MCF 10A (cell line): ENCODE data around the gene GAS2L1. TPM values are rescaled to one million over a fixed set of nuclear protein-coding genes. Genes with fewer than 3 reads are reported as not detected.

Experiments
- BruUV-seq: library from RNA; stranded (reverse); fragments of 400-500 nt; replicated peaks from 2 replicates; lab custom pipeline; 2021; lab: Mats Ljungman, UMichigan
- CTCF ChIA-PET: fragments of 300-600 bp; sonication (Branson Sonifier 250); formaldehyde crosslinking; extraction: SDS; loops from one replicate; lab custom pipeline; 2021; ENCODE audit warnings: antibody characterized with exemption, inconsistent platforms; lab: Yijun Ruan, JAX
- POLR2A ChIA-PET: fragments of 300-600, 350-650 bp; sonication (Branson Sonifier 250); formaldehyde crosslinking; extraction: SDS; loops from one replicate; lab custom pipeline; 2020; ENCODE audit warnings: antibody characterized with exemption, inconsistent platforms; lab: Yijun Ruan, JAX
- DNase-seq: peaks from one replicate; pipeline ENCODE4 v3.0.0-alpha.2; 2018; ENCODE audit not compliant: unreplicated experiment
- H3K27ac Mint-ChIP-seq: one replicate; pipeline ENCODE4 v1.8.0; 2022; ENCODE audit warnings: mild to moderate bottlenecking, low read depth, mixed read lengths; ENCODE audit not compliant: unreplicated experiment
- H3K27me3 Mint-ChIP-seq: one replicate; pipeline ENCODE4 v1.8.0; 2022; ENCODE audit warnings: mixed read lengths; ENCODE audit not compliant: insufficient read depth, unreplicated experiment
- H3K36me3 Mint-ChIP-seq: one replicate; pipeline ENCODE4 v1.8.0; 2022; ENCODE audit warnings: mild to moderate bottlenecking, moderate library complexity, mixed read lengths; ENCODE audit not compliant: insufficient read depth, unreplicated experiment
- H3K4me1 Mint-ChIP-seq: one replicate; pipeline ENCODE4 v1.8.0; 2022; ENCODE audit warnings: mixed read lengths; ENCODE audit not compliant: insufficient read depth, unreplicated experiment
- H3K4me3 Mint-ChIP-seq: one replicate; pipeline ENCODE4 v1.8.0; 2022; ENCODE audit warnings: mild to moderate bottlenecking, moderate library complexity, mixed read lengths; ENCODE audit not compliant: unreplicated experiment
- H3K9me3 Mint-ChIP-seq: one replicate; pipeline ENCODE4 v1.8.0; 2022; ENCODE audit warnings: mixed read lengths; ENCODE audit not compliant: unreplicated experiment
- intact Hi-C: fragments of 100-400 bp; cut with micrococcal nuclease; formaldehyde crosslinking; loops from 2 replicates; pipeline ENCODE4 v1.14.1; 2022
- total RNA-seq: library from RNA; stranded (reverse); gene quantifications from 2 replicates; pipeline ENCODE4 v1.2.3, GENCODE V29; 2022
- TF ChIP-seq, protein P1 (sequence below): fragments of 200-600 bp; IDR thresholded peaks from one replicate; pipeline ENCODE4 v1.8.0; 2022; ENCODE audit warnings: antibody characterized with exemption, mild to moderate bottlenecking; ENCODE audit not compliant: unreplicated experiment

Gene GAS2L1
- total RNA-seq, 1 experiment from 2014 or later, result 17.2 TPM

GRCh38 chr22:29269731-29270474, 36.5 kb upstream of the GAS2L1 start:
- ChIA-PET CTCF (no interaction called here), POLR2A (interaction anchor here (0.5 to 1.3 kb wide), 10 partner anchors 10 to 641 kb away, joined by 3 to 5 read pairs (median 4); partner anchors contain the start of gene GAS2L1)
- intact Hi-C loops, result no loop called here
- H3K4me1 Mint-ChIP-seq, result peaks cover 39% of the 10 kb centered on the region
- H3K36me3 Mint-ChIP-seq, result peaks cover 66% of the 10 kb centered on the region
- peak overlapping the region; percentile 88 for H3K4me3 Mint-ChIP-seq
- peak overlapping the region; percentile 99 for H3K27ac Mint-ChIP-seq
- TF ChIP-seq, protein P1, sequence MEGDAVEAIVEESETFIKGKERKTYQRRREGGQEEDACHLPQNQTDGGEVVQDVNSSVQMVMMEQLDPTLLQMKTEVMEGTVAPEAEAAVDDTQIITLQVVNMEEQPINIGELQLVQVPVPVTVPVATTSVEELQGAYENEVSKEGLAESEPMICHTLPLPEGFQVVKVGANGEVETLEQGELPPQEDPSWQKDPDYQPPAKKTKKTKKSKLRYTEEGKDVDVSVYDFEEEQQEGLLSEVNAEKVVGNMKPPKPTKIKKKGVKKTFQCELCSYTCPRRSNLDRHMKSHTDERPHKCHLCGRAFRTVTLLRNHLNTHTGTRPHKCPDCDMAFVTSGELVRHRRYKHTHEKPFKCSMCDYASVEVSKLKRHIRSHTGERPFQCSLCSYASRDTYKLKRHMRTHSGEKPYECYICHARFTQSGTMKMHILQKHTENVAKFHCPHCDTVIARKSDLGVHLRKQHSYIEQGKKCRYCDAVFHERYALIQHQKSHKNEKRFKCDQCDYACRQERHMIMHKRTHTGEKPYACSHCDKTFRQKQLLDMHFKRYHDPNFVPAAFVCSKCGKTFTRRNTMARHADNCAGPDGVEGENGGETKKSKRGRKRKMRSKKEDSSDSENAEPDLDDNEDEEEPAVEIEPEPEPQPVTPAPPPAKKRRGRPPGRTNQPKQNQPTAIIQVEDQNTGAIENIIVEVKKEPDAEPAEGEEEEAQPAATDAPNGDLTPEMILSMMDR, result no peak
- peak; percentile 18 for DNase-seq
- no TSS peak for BruUV-seq
- H3K9me3 Mint-ChIP-seq, result no peaks in the 10 kb centered on the region
- H3K27me3 Mint-ChIP-seq, result no peaks in the 10 kb centered on the region

GRCh38 chr22:29270475-29271271, 35.8 kb upstream of the GAS2L1 start:
- TF ChIP-seq, protein P1, result no peak
- CTCF ChIA-PET, result interaction anchor here (0.7 kb wide), 1 partner anchor 55 kb away, joined by 3 read pairs; no protein-coding TSS in a partner anchor
- H3K4me1 Mint-ChIP-seq, result peaks cover 39% of the 10 kb centered on the region
- no TSS peak for BruUV-seq
- DNase-seq, result peak; percentile 50
- peak overlapping the region; percentile 88 for H3K4me3 Mint-ChIP-seq
- H3K27me3 Mint-ChIP-seq, result no peaks in the 10 kb centered on the region
- peaks cover 71% of the 10 kb centered on the region for H3K36me3 Mint-ChIP-seq
- POLR2A ChIA-PET, result interaction anchor here (0.8 to 1.5 kb wide), 12 partner anchors 9 to 472 kb away, joined by 3 to 7 read pairs (median 4); partner anchors contain the start of genes GAS2L1 and XBP1
- peak overlapping the region; percentile 64 for H3K27ac Mint-ChIP-seq
- intact Hi-C loops, result no loop called here
- H3K9me3 Mint-ChIP-seq, result no peaks in the 10 kb centered on the region

GRCh38 chr22:29272624-29273023, 33.8 kb upstream of the GAS2L1 start:
- intact Hi-C loops, result no loop called here
- no peaks in the 10 kb centered on the region for H3K27me3 Mint-ChIP-seq
- ChIA-PET POLR2A (no interaction called here), CTCF (no interaction called here)
- H3K9me3 Mint-ChIP-seq, result no peaks in the 10 kb centered on the region
- peaks cover 35% of the 10 kb centered on the region for H3K4me1 Mint-ChIP-seq
- H3K27ac Mint-ChIP-seq, result no peak overlapping the region
- no peak for DNase-seq
- H3K36me3 Mint-ChIP-seq, result peaks cover 91% of the 10 kb centered on the region
- BruUV-seq, result no TSS peak
- no peak overlapping the region for H3K4me3 Mint-ChIP-seq
- TF ChIP-seq, protein P1, result no peak

- TF ChIP-seq, protein P1, result no peak
- CTCF ChIA-PET, result no interaction called here
- Mint-ChIP-seq H3K4me1 (peaks cover 35% of the 10 kb centered on the region), H3K36me3 (peaks cover 100% of the 10 kb centered on the region), H3K27me3 (no peaks in the 10 kb centered on the region), H3K4me3 (no peak overlapping the region), H3K9me3 (no peaks in the 10 kb centered on the region), H3K27ac (peak overlapping the region; percentile 23)
- POLR2A ChIA-PET, result no interaction called here
- no TSS peak for BruUV-seq
- intact Hi-C loops, result no loop called here
- DNase-seq, result no peak
These were observed 31.3 kb upstream of the GAS2L1 start for GRCh38 chr22:29275167-29275566.
